ENCODE results near the gene PSME2. TPM values are rescaled to one million over a fixed set of nuclear protein-coding genes. Genes with fewer than 3 reads are reported as not detected.

The PSME2 gene
- total RNA-seq, 1 donor from 2014 or later: 91.8 TPM

DNA sequence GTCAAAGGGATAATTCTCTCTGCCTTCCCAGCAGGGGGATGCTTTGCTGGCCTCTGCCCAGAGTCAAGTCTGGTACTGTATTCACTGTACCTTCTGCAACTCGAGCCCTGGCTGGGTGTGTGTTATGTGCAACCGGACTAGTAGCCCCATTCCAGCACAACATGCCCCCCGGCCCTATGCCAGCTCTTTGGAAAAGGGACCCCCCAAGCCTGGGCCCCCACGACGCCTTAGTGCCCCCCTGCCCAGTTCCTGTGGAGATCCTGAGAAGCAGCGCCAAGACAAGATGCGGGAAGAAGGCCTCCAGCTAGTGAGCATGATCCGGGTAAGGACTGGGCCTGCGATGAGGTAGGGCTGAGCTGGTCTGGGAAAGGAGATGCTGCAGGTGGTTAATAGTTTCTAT is 4.2 kb upstream of the PSME2 start:
- no peak overlapping the region for H3K27ac Mint-ChIP-seq (ENCODE audit: unreplicated experiment)
- no peaks in the 10 kb centered on the region for H3K27me3 Mint-ChIP-seq (ENCODE audit: unreplicated experiment)
- H3K4me3 Mint-ChIP-seq (ENCODE audit: unreplicated experiment): peak overlapping the region; percentile 35
- no peaks in the 10 kb centered on the region for H3K9me3 Mint-ChIP-seq (ENCODE audit: unreplicated experiment)
- no peak for DNase-seq (ENCODE audit: extremely low spot score, unreplicated experiment)
- peaks cover 26% of the 10 kb centered on the region for H3K36me3 Mint-ChIP-seq (ENCODE audit: unreplicated experiment)
- no peak for TF ChIP-seq CTCF (IDR thresholded peaks at IDR 0.05)
- H3K4me1 Mint-ChIP-seq (ENCODE audit: unreplicated experiment): peaks cover 21% of the 10 kb centered on the region

DNA sequence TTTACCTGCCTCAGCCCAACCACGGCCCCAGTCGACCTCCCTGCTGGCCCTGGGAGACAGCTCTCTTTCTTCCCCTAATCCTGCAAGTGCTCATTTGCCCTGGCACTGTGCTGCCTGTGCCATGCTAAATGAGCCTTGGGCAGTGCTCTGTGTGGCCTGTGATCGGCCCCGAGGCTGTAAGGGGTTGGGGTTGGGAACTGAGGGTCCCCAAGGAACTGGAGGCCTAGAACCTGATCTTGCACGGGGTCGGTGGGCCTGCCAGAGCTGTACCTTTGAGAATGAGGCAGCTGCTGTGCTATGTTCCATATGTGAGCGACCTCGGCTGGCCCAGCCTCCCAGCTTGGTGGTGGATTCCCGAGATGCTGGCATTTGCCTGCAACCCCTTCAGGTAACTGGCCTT is 3.7 kb upstream of the PSME2 start:
- H3K36me3 Mint-ChIP-seq (ENCODE audit: unreplicated experiment): peaks cover 23% of the 10 kb centered on the region
- no peaks in the 10 kb centered on the region for H3K27me3 Mint-ChIP-seq (ENCODE audit: unreplicated experiment)
- H3K4me1 Mint-ChIP-seq (ENCODE audit: unreplicated experiment): peaks cover 24% of the 10 kb centered on the region
- DNase-seq (ENCODE audit: extremely low spot score, unreplicated experiment): no peak
- H3K4me3 Mint-ChIP-seq (ENCODE audit: unreplicated experiment): no peak overlapping the region
- H3K9me3 Mint-ChIP-seq (ENCODE audit: unreplicated experiment): no peaks in the 10 kb centered on the region
- no peak overlapping the region for H3K27ac Mint-ChIP-seq (ENCODE audit: unreplicated experiment)
- no peak for TF ChIP-seq CTCF (IDR thresholded peaks at IDR 0.05)

DNA sequence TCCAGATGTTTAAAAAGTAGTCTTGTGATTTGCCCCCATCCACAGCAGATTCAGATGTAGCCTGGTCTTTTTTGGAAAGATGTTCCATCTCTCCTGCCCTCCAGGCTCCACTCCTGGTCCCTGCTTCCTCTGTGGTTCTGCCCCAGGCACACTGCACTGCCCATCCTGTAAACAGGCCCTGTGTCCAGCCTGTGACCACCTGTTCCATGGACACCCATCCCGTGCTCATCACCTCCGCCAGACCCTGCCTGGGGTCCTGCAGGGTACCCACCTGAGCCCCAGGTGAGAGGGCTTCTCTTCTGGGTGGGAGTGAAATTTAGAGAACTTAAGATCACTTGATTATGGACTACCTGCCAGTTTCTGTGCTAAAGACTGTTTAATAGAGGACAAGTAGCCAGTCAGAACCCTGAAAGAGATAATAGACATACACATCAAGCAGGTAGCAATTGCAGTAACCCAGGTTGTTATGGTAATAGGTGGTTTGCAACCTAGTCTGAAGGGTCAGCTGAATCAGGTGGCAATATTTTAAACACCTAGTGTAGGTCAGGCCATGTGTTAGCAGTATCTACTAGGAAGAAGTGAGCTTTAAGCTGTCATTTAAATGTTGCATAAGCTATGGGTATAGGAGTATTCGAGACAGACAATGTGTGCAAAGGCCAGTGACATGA is 3.0 kb upstream of the PSME2 start:
- Mint-ChIP-seq H3K27ac (ENCODE audit: unreplicated experiment) (no peak overlapping the region), H3K36me3 (ENCODE audit: unreplicated experiment) (peaks cover 20% of the 10 kb centered on the region)

DNA sequence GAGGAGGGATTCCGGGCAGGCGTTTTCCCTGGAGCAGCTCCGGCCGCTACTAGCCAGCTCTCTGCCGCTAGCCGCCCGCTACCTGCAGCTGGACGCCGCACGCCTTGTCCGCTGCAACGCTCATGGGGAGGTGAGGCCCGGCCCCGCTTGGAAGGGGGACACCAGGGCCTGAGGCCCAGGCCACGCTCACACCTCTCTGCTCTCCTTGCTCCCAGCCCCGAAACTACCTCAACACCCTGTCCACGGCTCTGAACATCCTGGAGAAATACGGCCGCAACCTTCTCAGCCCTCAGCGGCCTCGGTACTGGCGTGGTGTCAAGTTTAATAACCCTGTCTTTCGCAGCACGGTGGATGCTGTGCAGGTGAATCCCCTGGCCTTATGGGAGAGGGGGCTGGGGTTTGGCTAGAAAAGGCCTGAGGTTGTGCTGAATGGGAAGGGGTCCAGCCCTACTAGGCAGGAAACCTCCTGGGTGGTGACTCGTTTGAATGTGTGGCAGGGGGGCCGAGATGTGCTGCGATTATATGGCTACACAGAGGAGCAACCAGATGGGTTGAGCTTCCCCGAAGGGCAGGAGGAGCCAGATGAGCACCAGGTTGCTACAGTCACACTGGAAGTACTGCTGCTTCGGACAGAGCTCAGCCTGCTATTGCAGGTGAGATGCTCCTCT is 1.5 kb upstream of the PSME2 start:
- peaks cover 24% of the 10 kb centered on the region for H3K4me1 Mint-ChIP-seq (ENCODE audit: unreplicated experiment)
- peaks cover 21% of the 10 kb centered on the region for H3K36me3 Mint-ChIP-seq (ENCODE audit: unreplicated experiment)
- no peak for DNase-seq (ENCODE audit: extremely low spot score, unreplicated experiment)
- no peaks in the 10 kb centered on the region for H3K27me3 Mint-ChIP-seq (ENCODE audit: unreplicated experiment)
- H3K9me3 Mint-ChIP-seq (ENCODE audit: unreplicated experiment): no peaks in the 10 kb centered on the region
- no peak for TF ChIP-seq CTCF (IDR thresholded peaks at IDR 0.05)
- H3K27ac Mint-ChIP-seq (ENCODE audit: unreplicated experiment): no peak overlapping the region
- H3K4me3 Mint-ChIP-seq (ENCODE audit: unreplicated experiment): peak overlapping the region; percentile 99

More for the DNA sequence above, 3.0 kb upstream of the PSME2 start:
- DNase-seq (ENCODE audit: extremely low spot score, unreplicated experiment): no peak
- Mint-ChIP-seq H3K27me3 (ENCODE audit: unreplicated experiment) (no peaks in the 10 kb centered on the region), H3K4me3 (ENCODE audit: unreplicated experiment) (peak overlapping the region; percentile 44), H3K4me1 (ENCODE audit: unreplicated experiment) (peaks cover 24% of the 10 kb centered on the region), H3K9me3 (ENCODE audit: unreplicated experiment) (no peaks in the 10 kb centered on the region)
- TF ChIP-seq CTCF (IDR thresholded peaks at IDR 0.05): no peak

- H3K9me3 Mint-ChIP-seq (ENCODE audit: unreplicated experiment): no peaks in the 10 kb centered on the region
- peak; percentile 98 for DNase-seq (ENCODE audit: extremely low spot score, unreplicated experiment)
- H3K4me1 Mint-ChIP-seq (ENCODE audit: unreplicated experiment): peaks cover 27% of the 10 kb centered on the region
- peak within 1 kb of the TSS; percentile 99 for H3K27ac Mint-ChIP-seq (ENCODE audit: unreplicated experiment)
- H3K4me3 Mint-ChIP-seq (ENCODE audit: unreplicated experiment): peak within 1 kb of the TSS; percentile 99
- H3K27me3 Mint-ChIP-seq (ENCODE audit: unreplicated experiment): no peaks in the 10 kb centered on the region
- no peak for TF ChIP-seq CTCF (IDR thresholded peaks at IDR 0.05)
- H3K36me3 Mint-ChIP-seq (ENCODE audit: unreplicated experiment): peaks cover 21% of the 10 kb centered on the region
Measured at GRCh38 chr14:24146978-24147760, 759 bp upstream of the PSME2 start, which contains the start of gene RNF31. RNF31 (plus strand) TSS chr14:24147498; CDS start chr14:24147699, 201 bp downstream.
